H1 (cell line): ENCODE measurements around the gene TFF3. TPM values are rescaled to one million over a fixed set of nuclear protein-coding genes. Genes with fewer than 3 reads are reported as not detected.

Source experiments
- CBX8 ChIP-seq: fragments of 300-800, 300-1000 bp; sonication (generic); IDR thresholded peaks from 2 replicates; pipeline ENCODE4 v1.7.1; 2016; ENCODE audit warnings: low read depth, low read length, borderline replicate concordance
- CTCF ChIP-seq, 3 experiments: IDR thresholded peaks; 1 replicate in 2 of 3; 2 replicates in 1 of 3; pipeline versions ENCODE4 v1.5.1 to v1.6.1; 2011; ENCODE audit warnings: low read length in 3 of 3, mild to moderate bottlenecking in 3 of 3, inconsistent platforms in 2 of 3, low read depth in 1 of 3, moderate library complexity in 1 of 3; ENCODE audit not compliant: insufficient read depth in 1 of 3; ENCODE audit errors: control extremely low read depth in 1 of 3
- polyA plus RNA-seq, 7 experiments: library from polyadenylated mRNA; depleted of rRNA in 3 of 7; stranded (reverse) in 5 of 7; unstranded in 2 of 7; fragments of >200 nt in 5 of 7; fragments of 200-250 nt in 2 of 7; gene quantifications; 1 replicate in 5 of 7; 2 replicates in 1 of 7; 4 replicates in 1 of 7; pipeline versions ENCODE4 v1.2.1 to v1.2.3, GENCODE V29; 2011 to 2013; ENCODE audit warnings: missing spikeins in 2 of 7, mixed read lengths in 2 of 7
- total RNA-seq: library from RNA; stranded (reverse); fragmentation: NEBNext Ultra II Directional; extraction: Animal tissue kit (Norgen Biotek cat#: 25700); gene quantifications from 2 replicates; pipeline ENCODE4 v1.2.1, GENCODE V29; 2021

Gene TFF3
- total and polyA plus RNA-seq, 2 of the 8 experiments (the other 6 are each of a cell fraction or from before 2014, with no cell fraction given), result 1.7 to 6.7 TPM

- no peak for TF ChIP-seq CTCF (IDR thresholded peaks at IDR 0.05; ENCODE audit: control extremely low read depth in 1 of 3, insufficient read depth in 1 of 3, low read depth in 1 of 3, low read length in 3 of 3)
- TF ChIP-seq CBX8, result no peak
These were observed 16.6 kb downstream of the TFF3 start (continued) for GRCh38 chr21:42298657-42299056.
